Cardiac muscle cell (in vitro differentiated cells and primary cell): Measurements from ENCODE around the gene MAD1L1. TPM values are rescaled to one million over a fixed set of nuclear protein-coding genes. Genes with fewer than 3 reads are reported as not detected.

Source experiments
- DNase-seq, 2 donors: peaks; one replicate each; pipeline versions ENCODE4 v3.0.0 to v3.0.0-alpha.2; 2010 to 2017; ENCODE audit warnings: low read depth in 1 of 2, low spot score in 1 of 2
- H3K27ac ChIP-seq: fragments of 200-600 bp; sonication (generic); 2 replicates; pipeline ENCODE4 v1.5.1; 2016
- H3K27me3 ChIP-seq: fragments of 200-600 bp; sonication (generic); 2 replicates; pipeline ENCODE4 v1.6.0; 2016; ENCODE audit warnings: control low read depth
- H3K36me3 ChIP-seq: fragments of 200-600 bp; sonication (generic); 2 replicates; pipeline ENCODE4 v1.5.1; 2016; ENCODE audit warnings: control low read depth
- H3K4me1 ChIP-seq: fragments of 200-600 bp; sonication (generic); 2 replicates; pipeline ENCODE4 v1.8.1; 2017; ENCODE audit warnings: low read depth, mild to moderate bottlenecking, mixed run types
- H3K4me3 ChIP-seq: fragments of 200-600 bp; sonication (generic); 2 replicates; pipeline ENCODE4 v1.5.1; 2016; ENCODE audit warnings: mild to moderate bottlenecking
- H3K9me3 ChIP-seq: fragments of 200-600 bp; sonication (generic); 2 replicates; pipeline ENCODE4 v1.5.1; 2017; ENCODE audit warnings: low read depth, mild to moderate bottlenecking, control low read depth
- polyA plus RNA-seq: library from polyadenylated mRNA; unstranded; fragments of >200 nt; fragmentation: Nextera tagmentation; extraction: Ambion mirVana; gene quantifications from 2 replicates; pipeline ENCODE4 v1.2.1, GENCODE V29; 2016
- total RNA-seq: library from RNA; depleted of rRNA; stranded (reverse); fragments of >200 nt; gene quantifications from 2 replicates; pipeline ENCODE4 v1.2.3, GENCODE V29; 2016
- TF ChIP-seq, protein P1 (sequence below): IDR thresholded peaks from 2 replicates; pipeline ENCODE4 v1.5.1; 2012; ENCODE audit warnings: low read depth, mild to moderate bottlenecking, low read length

The MAD1L1 gene
- total and polyA plus RNA-seq, 2 experiments from 2014 or later: 38.3 to 56.2 TPM

DNA sequence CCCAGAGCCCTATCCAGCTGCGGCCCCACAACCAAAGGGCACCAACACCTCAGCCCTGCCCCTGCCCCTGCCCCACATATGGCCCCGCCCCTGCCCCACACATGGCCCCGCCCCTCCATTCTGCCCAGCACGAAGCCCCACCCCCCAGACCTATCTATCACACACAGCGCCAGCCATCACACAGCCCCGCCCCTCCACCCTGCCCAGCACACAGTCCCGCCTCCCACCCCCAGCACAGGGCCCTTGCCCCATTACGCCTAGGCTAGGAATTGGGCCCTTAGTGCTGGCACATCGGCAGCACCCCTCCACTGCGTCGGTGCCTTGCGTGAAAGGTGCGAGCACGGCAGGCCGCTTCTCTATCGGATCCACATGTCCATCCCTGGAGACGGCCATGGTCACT, 126.8 kb downstream of the MAD1L1 start:
- no peak for DNase-seq
- TF ChIP-seq, protein P1, sequence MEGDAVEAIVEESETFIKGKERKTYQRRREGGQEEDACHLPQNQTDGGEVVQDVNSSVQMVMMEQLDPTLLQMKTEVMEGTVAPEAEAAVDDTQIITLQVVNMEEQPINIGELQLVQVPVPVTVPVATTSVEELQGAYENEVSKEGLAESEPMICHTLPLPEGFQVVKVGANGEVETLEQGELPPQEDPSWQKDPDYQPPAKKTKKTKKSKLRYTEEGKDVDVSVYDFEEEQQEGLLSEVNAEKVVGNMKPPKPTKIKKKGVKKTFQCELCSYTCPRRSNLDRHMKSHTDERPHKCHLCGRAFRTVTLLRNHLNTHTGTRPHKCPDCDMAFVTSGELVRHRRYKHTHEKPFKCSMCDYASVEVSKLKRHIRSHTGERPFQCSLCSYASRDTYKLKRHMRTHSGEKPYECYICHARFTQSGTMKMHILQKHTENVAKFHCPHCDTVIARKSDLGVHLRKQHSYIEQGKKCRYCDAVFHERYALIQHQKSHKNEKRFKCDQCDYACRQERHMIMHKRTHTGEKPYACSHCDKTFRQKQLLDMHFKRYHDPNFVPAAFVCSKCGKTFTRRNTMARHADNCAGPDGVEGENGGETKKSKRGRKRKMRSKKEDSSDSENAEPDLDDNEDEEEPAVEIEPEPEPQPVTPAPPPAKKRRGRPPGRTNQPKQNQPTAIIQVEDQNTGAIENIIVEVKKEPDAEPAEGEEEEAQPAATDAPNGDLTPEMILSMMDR: no peak
- no peak overlapping the region for H3K27ac ChIP-seq
- no peaks in the 10 kb centered on the region for H3K27me3 ChIP-seq
- no peaks in the 10 kb centered on the region for H3K36me3 ChIP-seq
- H3K4me1 ChIP-seq: peaks cover under 1% of the 10 kb centered on the region
- H3K4me3 ChIP-seq: no peak overlapping the region
- no peaks in the 10 kb centered on the region for H3K9me3 ChIP-seq

- H3K27ac ChIP-seq: no peak overlapping the region
- peaks cover 6% of the 10 kb centered on the region for H3K4me1 ChIP-seq
- H3K9me3 ChIP-seq: no peaks in the 10 kb centered on the region
- no peak overlapping the region for H3K4me3 ChIP-seq
- TF ChIP-seq, protein P1: no peak
- no peaks in the 10 kb centered on the region for H3K36me3 ChIP-seq
- no peak for DNase-seq
- H3K27me3 ChIP-seq: no peaks in the 10 kb centered on the region
These were observed 127.5 kb downstream of the MAD1L1 start for GRCh38 chr7:2105280-2105679.

DNA sequence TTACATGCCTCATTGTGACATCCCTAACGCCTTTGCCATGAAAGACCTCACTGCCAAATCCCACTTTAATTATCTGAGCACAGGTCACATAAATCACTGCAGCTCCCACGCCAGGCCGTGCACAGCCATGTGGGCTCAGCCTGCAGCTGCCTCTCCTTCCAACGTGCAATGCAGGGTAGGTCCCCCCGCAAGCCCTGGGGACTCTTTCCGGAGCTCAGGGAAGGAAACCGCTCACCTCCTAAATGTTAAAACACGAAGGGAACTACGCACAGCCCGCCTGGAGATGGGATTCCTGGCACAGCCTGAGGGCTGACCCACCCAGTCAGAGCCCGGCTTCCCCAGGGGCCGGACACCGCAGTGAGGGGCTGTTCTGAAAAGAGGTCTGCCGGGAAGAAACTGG, 128.0 kb downstream of the MAD1L1 start:
- DNase-seq: no peak
- Histone ChIP-seq H3K27ac (no peak overlapping the region), H3K36me3 (no peaks in the 10 kb centered on the region), H3K9me3 (no peaks in the 10 kb centered on the region), H3K4me1 (peaks cover 11% of the 10 kb centered on the region), H3K4me3 (no peak overlapping the region), H3K27me3 (no peaks in the 10 kb centered on the region)
- TF ChIP-seq, protein P1: no peak

GRCh38 chr7:2104107-2104710, 128.5 kb downstream of the MAD1L1 start:
- peak; percentile 79 to 97 for DNase-seq
- H3K4me1 ChIP-seq: peaks cover 16% of the 10 kb centered on the region
- no peak overlapping the region for H3K4me3 ChIP-seq
- H3K27me3 ChIP-seq: no peaks in the 10 kb centered on the region
- H3K27ac ChIP-seq: no peak overlapping the region
- TF ChIP-seq, protein P1: peak; percentile 77
- no peaks in the 10 kb centered on the region for H3K9me3 ChIP-seq
- no peaks in the 10 kb centered on the region for H3K36me3 ChIP-seq

GRCh38 chr7:2103071-2103898, 129.5 kb downstream of the MAD1L1 start:
- Histone ChIP-seq H3K4me3 (no peak overlapping the region), H3K4me1 (peaks cover 23% of the 10 kb centered on the region), H3K27me3 (no peaks in the 10 kb centered on the region), H3K9me3 (no peaks in the 10 kb centered on the region), H3K27ac (no peak overlapping the region), H3K36me3 (no peaks in the 10 kb centered on the region)
- no peak for DNase-seq
- TF ChIP-seq, protein P1: no peak
